Stimulated activated CD4-positive, alpha-beta T cell treated with anti-CD3 and anti-CD28 coated beads, Interleukin-1b, Interleukin-23, amount 100 ng/mL, for 48 hours (primary cell): ENCODE measurements around the gene TSPAN18.

Experiments used
- DNase-seq: peaks from one replicate; pipeline ENCODE4 v3.0.0-alpha.2; 2020

Gene TSPAN18

DNA sequence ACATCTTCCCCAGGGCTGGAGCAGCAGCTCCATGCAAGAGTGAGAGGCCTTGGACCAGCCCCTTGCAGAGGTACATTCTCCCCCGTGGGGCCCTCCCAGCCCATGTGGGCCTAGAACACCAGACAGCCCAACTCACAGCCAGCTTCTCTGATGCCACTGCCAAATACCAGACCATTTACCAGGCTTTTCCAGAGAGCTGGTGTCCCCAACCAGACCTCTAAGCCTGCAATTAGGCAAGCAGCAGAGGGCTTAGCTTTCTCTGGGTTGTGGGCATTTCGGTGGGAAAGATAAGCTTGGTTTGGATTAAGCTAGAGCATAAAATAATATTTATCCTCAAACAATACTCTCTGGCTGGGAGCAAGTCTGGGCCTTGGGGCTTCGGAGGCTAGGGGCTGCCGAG is 148.3 kb downstream of the TSPAN18 start:
- DNase-seq, result no peak

DNA sequence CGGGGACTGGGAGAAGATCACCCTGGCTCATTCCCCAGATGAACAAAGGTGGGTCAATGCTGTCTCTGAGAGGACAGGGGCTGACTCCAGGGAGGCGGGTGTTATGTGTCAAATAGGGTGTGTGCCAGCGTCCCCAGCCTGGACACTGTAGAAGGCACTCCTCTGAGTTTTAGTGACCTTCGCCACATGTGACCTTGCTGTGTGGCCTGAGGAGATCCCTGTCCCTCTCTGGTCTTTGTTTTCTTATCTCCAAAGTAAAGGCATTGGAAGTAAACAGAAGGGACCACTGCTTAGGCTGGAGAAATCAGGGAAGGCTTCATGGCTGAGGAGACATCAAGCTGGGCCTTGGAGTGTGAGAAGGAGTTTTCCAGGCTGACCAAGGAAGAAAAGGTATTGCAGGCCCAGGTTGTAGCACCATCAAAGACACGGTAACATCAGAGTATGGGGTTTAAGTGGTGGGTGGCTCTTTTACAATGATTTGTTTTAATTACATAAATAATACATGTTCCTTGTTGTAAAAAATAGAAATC is 149.5 kb downstream of the TSPAN18 start:
- no peak for DNase-seq

- no peak for DNase-seq
These were observed 150.1 kb downstream of the TSPAN18 start for GRCh38 chr11:44876906-44877305.

DNA sequence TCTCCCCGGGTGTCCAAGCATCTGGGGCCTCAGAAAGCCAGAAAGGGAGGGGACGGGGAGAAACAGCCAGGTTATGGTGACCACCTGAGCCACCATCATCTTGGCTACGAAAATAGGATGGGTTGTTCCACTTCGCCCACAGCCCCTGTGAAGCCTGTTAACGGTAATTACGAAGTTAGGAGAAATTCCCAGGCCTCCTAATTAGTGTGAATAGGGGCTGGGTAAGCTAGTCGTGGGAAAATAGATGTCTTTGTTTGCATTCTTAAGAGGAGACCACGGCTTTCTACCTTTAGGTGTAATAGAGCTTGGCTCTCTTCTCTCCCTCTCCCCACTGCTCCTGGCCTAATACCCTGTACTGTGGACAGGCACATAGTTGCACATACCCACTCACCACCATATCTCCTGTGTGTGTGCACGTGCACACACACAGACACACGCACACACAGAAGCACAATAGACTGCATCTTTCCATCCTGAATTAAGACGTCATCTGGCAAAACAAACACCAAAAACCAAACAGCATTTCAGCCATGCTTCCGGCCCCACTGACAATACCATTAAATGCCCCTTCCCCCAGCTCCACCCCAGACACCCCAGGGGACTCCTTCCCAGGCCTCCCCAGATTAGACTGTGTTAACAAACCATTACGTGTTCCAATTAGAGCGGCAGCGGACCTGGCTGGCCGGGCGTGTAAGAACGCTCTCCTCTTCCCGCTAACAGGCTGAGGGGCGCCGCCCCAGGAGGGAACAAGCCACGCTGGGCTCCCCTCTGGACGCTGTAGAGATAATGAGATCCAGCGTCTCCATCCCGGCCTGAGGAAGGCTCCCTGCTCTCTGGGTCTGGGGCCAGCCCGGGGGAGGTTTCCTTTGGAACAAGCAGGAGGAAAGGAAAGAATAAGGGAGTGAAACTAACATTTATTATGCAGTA is 151.1 kb downstream of the TSPAN18 start:
- DNase-seq, result no peak

DNA sequence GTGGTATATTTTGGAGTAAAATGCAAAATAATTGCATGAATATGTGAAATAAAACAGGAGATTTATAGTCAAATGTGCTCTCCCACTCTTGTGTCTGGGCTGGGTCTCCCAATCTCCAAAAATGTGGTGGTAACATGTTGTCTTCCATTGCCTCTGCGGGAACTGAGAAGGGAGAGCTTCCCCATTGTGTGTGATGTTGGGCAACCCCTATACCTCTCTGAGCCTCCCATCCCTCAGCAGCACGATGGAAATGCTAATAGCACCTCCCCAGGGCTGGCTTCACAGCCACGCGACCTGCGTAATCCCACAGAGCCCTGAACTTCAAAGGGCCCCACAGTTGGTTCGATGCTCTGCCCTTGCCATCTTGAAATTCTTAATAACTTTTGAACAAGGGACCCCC is 151.9 kb downstream of the TSPAN18 start:
- DNase-seq, result no peak

DNA sequence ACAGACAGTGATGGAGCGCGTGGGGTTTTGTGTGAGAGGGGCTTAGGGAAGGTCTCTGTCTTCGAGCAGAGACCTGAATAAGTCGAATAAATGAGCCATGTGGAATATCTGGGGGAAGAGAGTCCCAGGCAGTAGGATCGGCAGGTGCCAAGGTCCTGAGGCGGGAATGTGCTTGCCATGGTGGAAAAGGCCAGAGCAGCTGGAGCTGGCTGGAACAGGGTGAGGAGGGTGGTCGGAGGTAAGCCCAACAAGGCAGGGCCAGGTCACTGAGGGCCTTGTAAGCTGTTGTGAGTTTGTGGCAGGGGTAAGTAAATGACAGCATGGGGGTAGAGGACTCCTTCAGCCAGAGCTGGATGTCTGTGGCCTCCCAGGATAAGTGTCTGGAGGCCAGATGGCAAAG is 152.7 kb downstream of the TSPAN18 start:
- no peak for DNase-seq

- no peak for DNase-seq
These were observed 153.7 kb downstream of the TSPAN18 start for GRCh38 chr11:44880511-44880910.

DNA sequence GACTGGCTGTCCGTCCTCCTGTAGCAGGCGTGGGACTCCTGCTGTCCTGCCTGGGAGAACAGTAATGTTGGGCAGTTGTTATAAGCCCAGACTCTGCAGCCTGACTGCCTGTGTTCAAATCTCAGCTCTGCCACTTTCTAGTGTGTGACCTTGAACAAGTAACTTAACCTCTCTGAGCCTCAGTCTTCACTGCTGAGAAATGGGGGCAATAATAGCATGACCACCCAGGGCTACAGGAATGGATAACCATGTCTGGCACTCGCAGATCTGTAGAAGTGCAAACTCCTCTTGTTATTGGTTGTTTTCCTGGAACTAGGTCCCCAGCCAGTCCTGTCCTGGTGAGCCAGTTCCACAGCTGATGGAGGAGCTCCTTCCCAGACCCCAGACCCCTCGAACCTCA is 154.2 kb downstream of the TSPAN18 start:
- no peak for DNase-seq

DNA sequence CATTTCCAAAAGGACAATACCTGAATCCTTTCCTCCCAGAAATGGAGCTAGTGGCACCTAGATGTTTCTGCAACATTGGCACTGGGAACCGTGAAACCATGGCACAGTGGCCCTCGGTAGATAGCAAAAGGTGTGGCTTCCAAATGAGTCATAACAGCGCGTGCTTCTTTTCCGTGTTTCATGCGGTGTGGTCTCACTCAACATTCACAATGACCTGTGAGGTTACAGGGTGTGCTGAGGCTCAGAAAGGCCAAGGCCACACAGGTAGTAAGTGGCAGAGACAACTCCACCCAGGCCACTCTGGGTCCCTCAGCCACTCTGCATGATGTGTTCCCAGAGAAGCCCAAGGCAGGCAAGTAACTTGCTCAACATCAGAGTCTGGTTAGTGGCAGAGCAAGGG is 156.5 kb downstream of the TSPAN18 start:
- DNase-seq, result no peak

GRCh38 chr11:44884056-44884455 is 157.3 kb downstream of the TSPAN18 start:
- no peak for DNase-seq

DNA sequence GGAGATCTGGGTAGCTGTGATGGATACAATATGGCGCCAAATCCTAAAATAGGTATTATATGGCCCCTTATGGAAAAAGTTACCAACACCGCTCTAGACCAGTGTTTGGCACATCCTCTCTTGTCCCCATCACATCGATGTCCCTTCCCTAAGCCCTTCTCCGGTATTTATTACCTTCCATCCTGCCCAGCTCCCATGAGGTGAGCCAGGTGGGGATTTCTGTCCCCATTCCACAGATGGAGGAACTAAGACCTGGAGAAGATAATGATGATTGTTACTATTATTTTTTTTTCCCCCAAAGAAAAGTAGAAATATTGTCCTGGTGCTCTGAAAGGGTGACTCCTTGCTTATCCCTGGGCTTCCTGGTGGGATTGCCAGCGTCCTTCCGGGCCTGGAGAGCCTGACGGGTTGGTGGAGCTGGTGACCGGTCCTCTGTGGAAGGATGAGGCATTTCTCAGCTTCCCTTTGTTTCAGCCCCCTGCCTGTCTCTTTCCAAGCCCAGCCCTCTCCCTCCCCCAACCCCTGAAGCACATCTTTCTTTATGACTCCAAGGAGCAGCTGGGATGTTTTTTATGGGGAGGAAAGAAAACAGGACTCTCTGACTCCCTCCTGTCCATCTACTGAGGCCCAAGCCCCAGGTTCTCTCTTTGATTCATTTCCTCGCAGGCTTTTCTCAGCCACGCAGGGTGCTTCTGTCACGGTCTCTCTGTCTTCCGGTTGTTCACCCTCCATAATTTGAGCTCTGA is 158.5 kb downstream of the TSPAN18 start:
- no peak for DNase-seq

- DNase-seq, result no peak
These were observed 159.4 kb downstream of the TSPAN18 start for GRCh38 chr11:44885919-44886789.

DNA sequence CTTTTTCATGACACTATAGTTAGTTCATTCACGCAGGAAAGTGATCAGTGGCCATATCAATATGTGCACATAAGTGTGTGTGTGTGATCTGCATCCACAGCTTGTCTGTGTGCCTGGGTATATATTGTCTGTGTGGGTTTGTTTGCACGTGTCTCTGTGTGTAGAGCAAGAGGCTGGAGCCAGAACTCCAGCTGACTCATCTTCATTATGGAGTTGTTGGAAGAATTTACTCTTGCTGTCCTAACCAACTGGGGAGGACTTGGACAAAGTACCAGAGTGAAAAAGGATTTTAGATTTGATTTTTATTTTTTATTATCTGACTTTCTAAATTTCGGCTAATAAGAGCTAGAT is 160.0 kb downstream of the TSPAN18 start:
- no peak for DNase-seq

DNA sequence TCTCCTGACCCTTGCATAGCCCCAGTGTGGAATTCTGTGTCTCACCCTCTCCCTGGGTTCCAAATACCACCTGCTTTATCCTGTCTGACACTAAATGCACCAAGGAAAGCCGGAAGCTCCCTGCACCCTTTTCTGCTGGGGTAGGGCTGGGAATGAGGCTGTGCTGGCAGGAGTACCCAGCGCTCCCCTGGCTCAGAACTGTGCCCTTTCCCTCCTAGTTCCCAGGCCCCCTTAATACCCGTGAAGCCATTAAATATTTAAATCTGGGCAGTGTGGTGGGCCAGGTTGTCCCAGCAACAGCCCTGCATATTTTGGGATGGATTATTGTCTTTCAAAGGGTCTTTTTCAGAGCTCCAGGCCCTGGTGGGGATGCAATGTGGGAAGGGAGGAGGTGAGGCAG is 160.9 kb downstream of the TSPAN18 start:
- DNase-seq, result no peak

- DNase-seq, result no peak
These were observed 162.5 kb downstream of the TSPAN18 start for GRCh38 chr11:44889266-44889665.

DNA sequence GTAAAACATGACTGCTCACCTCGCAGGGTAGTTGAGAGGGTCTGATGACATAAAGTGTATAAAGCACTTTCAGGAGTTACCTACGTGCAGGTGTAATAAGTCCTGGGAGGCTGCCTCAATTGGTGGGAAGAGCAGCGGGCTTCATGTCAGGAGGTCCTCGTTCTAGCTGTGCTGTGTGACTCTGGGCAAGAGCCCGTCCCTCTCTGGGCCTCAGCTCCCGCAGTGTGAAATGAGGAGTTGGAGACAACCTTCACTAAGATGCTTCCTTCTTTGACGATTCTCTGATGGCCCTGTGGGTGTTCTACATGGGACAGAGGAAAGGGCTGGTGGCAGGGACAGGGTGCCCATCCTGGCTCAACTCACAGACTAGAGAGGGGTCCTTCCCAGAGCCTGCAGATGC is 166.1 kb downstream of the TSPAN18 start:
- no peak for DNase-seq

DNA sequence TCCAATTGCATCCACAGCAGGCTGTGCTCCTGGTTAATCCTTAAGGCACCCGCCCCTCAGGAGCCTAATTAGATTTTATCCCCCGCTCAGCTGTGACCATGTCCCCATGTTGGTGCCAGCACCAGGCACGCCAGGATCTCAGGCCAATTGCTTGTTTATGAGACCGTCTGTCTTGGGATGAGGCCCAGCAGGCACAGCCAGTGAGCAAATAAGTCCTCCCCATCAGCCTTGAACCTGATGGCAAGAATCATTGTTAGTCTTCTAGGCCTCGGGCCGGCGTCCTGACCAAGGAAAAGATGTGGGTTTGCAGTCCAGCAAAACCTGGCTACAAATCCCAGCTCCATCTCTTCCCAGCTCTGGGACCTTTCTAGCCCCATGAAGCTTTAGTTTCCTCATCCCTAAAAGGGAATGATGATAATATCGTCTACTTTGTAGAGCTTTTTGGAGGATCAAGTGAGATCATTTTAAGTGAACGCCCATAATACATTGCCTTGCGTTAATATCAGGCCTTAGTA is 166.6 kb downstream of the TSPAN18 start:
- no peak for DNase-seq

DNA sequence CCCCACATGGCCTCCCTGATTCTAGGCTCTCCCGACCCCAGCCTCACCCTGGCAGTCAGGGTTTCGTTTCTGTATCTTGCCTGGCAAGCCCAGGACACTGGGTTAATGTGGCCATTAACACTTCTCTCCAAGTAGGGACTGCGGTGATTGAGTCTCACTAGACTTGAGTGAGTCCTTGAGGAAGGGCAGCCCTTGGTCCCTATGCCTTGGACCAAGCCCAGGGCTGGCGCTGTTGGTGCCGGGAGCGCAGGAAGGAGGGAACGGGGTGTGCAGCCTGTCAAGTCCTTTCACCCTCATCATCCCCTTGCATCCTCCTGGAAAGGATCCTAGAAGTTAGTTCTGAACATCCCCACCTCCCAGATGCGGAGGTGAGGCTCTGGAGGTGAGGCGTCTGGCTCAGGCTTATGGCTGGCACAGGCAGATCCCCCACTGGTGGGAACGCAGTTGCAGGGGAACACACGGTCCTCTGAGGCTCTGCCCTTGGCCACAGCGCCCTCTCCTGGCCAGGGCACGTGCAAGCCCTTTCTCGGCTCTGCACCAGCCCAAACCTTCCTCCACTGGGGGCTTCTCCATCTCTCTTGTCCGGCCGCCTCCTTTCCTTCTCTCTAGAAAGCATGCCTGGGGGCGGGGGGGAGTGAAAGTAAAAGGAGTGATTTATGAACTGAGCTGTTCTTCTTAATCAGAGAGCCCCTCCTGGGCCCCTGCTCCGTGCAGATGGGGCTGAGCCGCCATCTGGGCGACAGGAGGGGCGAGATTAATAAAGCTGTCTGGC is 167.3 kb downstream of the TSPAN18 start:
- DNase-seq, result peak; percentile 65

GRCh38 chr11:44899959-44900358 is 173.2 kb downstream of the TSPAN18 start:
- DNase-seq, result peak; percentile 57

DNA sequence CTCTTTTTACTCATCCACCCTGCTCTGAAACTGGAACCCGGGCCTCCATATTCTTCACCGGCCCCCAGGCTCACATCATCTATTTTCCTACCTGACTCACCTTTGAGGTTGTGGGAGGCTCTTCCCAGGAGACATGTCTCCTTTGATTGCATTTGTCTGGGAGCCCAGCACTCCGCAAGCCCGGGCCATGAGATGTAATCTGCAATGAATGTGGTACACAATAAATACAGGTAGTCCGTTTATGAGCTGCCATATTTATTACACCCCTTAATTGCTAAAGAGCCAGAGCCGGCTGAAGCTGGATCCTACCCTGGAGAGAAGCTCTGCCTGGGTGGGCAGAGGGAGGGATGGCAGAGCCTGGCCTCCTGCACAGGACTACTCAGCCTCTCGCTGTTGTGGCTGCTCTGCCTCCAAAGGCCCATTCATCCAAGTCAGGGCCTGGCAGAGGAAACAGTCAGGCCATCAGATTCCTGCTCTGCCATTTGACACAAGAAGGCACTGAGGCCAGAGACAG is 174.4 kb downstream of the TSPAN18 start:
- DNase-seq, result no peak

DNA sequence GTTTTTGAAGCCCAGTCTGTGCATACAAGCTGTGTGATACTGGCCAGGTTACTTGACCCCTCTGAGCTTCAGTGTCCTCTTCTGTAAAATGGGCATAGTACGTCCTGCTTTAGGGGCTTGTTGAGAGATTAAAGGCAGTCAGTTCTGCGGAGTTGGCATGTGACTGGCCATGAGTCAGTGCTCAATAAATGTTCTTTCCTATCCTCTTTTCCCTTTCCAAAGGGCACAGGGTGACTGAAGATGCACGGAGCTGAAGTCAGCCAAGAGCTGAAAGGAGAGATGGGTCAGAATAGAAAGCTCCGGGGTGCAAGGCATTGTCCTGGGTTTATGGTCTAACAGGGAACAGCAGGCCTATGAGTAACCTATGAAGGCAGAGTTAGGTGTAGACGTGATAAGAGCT is 175.0 kb downstream of the TSPAN18 start:
- no peak for DNase-seq

DNA sequence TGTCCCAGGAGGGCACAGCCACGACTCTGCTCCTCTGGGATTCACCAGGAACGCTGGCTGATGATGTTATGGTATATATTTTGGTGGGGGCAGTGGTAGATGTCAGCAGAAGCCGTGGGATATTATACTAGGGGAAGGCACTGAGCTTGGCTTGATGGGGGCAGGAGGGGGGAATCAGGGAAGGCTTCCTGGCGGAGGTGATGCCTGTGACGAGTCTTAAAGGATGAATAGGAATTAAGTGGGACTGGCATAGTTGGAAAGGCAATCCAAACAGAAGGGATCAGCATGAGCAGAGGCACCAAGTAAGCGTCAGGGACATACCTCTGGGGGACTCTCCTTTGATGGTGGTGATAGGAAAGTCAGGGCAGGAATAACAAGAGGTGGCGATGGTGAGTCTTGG is 176.3 kb downstream of the TSPAN18 start:
- no peak for DNase-seq
